ENCODE results near the gene ACTR8. TPM values are rescaled to one million over a fixed set of nuclear protein-coding genes. Genes with fewer than 3 reads are reported as not detected.
A peak's percentile ranks its signal among the peaks of the same experiment; 100 is the strongest.

The ACTR8 gene
- total and polyA plus RNA-seq, 2 of the 13 experiments (the other 11 are each of a cell fraction or from before 2014, with no cell fraction given), result 15.5 to 29.0 TPM

DNA sequence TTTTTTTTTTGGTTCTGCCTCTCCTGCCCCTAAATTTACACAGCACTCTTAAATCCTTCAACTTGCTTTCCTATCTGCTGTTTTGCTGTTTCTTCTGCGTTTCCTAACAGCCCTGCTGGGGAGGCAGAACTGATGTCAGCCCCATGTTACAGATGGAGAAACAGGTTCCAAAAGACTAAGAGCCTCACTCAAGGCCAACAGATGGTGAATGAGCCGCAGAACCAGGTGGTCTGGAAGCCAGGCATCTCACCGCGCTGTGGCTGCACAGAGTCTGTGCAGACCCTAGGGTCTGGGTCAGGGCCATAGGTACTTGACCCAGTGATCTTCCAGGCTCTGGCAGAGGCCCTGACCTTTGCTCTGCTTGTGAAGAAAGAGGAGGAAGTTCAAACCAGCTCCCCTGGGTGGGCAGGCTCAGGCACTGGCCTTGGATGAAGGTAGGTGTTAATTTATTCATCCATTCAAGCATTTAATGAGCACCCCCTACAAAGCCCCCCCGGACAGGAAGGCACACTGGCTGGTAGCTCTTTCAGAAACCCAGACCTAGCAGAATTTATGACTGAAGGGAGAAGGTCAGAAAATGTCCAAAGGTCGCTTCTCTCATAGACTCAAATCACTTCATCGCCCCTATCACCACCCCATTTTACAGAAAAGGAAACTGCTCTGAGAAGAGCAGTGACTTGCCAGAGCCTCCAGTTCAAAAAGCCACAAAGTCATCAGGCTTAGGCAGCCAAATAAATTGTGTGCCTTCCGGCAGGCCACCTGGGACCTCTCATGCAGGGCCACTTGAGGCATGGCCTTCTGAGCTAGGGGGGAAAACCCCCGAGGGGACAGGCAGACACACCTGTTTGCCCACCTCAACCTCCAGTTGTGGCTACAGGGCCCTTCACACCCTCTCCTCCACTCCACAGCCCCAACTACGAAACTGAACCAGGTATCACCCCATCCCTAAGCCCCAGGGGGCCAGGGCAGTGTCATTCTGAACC is 38.5 kb downstream of the ACTR8 start (continued):
- no peak for TF ChIP-seq ZNF468 (CRISPR knock-in tag; IDR thresholded peaks at IDR 0.05)
- no peak for TF ChIP-seq NFIB (CRISPR knock-in tag; IDR thresholded peaks at IDR 0.05; ENCODE audit: borderline replicate concordance)
- no peak for TF ChIP-seq PHF20 (CRISPR knock-in tag; IDR thresholded peaks at IDR 0.05)
- TF ChIP-seq ZNF160 (CRISPR knock-in tag; IDR thresholded peaks at IDR 0.05), result no peak
- TF ChIP-seq NR2F6 (IDR thresholded peaks at IDR 0.05), result peak; percentile 91
- TF ChIP-seq NR2F6 (CRISPR knock-in tag; IDR thresholded peaks at IDR 0.05), result peak; percentile 96
- TF ChIP-seq U2AF1 (optimal IDR thresholded peaks at IDR 0.05; ENCODE audit: low read depth, low read length), result no peak
- TF ChIP-seq, protein P1, sequence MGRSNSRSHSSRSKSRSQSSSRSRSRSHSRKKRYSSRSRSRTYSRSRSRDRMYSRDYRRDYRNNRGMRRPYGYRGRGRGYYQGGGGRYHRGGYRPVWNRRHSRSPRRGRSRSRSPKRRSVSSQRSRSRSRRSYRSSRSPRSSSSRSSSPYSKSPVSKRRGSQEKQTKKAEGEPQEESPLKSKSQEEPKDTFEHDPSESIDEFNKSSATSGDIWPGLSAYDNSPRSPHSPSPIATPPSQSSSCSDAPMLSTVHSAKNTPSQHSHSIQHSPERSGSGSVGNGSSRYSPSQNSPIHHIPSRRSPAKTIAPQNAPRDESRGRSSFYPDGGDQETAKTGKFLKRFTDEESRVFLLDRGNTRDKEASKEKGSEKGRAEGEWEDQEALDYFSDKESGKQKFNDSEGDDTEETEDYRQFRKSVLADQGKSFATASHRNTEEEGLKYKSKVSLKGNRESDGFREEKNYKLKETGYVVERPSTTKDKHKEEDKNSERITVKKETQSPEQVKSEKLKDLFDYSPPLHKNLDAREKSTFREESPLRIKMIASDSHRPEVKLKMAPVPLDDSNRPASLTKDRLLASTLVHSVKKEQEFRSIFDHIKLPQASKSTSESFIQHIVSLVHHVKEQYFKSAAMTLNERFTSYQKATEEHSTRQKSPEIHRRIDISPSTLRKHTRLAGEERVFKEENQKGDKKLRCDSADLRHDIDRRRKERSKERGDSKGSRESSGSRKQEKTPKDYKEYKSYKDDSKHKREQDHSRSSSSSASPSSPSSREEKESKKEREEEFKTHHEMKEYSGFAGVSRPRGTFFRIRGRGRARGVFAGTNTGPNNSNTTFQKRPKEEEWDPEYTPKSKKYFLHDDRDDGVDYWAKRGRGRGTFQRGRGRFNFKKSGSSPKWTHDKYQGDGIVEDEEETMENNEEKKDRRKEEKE (IDR thresholded peaks at IDR 0.05), result no peak
- TF ChIP-seq ZNF550 (CRISPR knock-in tag; IDR thresholded peaks at IDR 0.05; ENCODE audit: borderline replicate concordance), result no peak
- TF ChIP-seq, protein P2, sequence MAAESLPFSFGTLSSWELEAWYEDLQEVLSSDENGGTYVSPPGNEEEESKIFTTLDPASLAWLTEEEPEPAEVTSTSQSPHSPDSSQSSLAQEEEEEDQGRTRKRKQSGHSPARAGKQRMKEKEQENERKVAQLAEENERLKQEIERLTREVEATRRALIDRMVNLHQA (CRISPR knock-in tag; IDR thresholded peaks at IDR 0.05), result no peak
- TF ChIP-seq KLF13 (CRISPR knock-in tag; IDR thresholded peaks at IDR 0.05), result no peak
- peak; percentile 25; the same call in 1 of the 2 replicates for TF ChIP-seq ZNF431 (CRISPR knock-in tag; IDR thresholded peaks at IDR 0.05; ENCODE audit: borderline replicate concordance, low read depth)
- TF ChIP-seq DR1 (CRISPR knock-in tag; IDR thresholded peaks at IDR 0.05), result no peak
- TF ChIP-seq MZF1 (CRISPR knock-in tag; IDR thresholded peaks at IDR 0.05; ENCODE audit: borderline replicate concordance), result no peak
- peak; percentile 76 for TF ChIP-seq MED1 (CRISPR knock-in tag; IDR thresholded peaks at IDR 0.05)
- TF ChIP-seq ZZZ3 (CRISPR knock-in tag; IDR thresholded peaks at IDR 0.05; ENCODE audit: borderline replicate concordance), result no peak; the same call in 1 of the 2 replicates
- TF ChIP-seq RXRB (CRISPR knock-in tag; IDR thresholded peaks at IDR 0.05; ENCODE audit: borderline replicate concordance), result peak; percentile 90
- TF ChIP-seq RNF2 (conservative IDR thresholded peaks at IDR 0.05; ENCODE audit: low read depth), result no peak
- peak; percentile 64; the same call in 1 of the 2 replicates for TF ChIP-seq TP53 (CRISPR knock-in tag; conservative IDR thresholded peaks at IDR 0.05)
- TF ChIP-seq EED (CRISPR knock-in tag; IDR thresholded peaks at IDR 0.05), result 0 out of 2 replicates have a peak, but pooled peaks have one; percentile 16
- peak; percentile 68 for TF ChIP-seq ETV5 (CRISPR knock-in tag; IDR thresholded peaks at IDR 0.05; ENCODE audit: borderline replicate concordance)
- TF ChIP-seq, protein P3, sequence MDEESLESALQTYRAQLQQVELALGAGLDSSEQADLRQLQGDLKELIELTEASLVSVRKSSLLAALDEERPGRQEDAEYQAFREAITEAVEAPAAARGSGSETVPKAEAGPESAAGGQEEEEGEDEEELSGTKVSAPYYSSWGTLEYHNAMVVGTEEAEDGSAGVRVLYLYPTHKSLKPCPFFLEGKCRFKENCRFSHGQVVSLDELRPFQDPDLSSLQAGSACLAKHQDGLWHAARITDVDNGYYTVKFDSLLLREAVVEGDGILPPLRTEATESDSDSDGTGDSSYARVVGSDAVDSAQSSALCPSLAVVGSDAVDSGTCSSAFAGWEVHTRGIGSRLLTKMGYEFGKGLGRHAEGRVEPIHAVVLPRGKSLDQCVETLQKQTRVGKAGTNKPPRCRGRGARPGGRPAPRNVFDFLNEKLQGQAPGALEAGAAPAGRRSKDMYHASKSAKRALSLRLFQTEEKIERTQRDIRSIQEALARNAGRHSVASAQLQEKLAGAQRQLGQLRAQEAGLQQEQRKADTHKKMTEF (CRISPR knock-in tag; IDR thresholded peaks at IDR 0.05), result 0 out of 2 replicates have a peak, but pooled peaks have one; percentile 29
- no peak for TF ChIP-seq ZNF543 (CRISPR knock-in tag; IDR thresholded peaks at IDR 0.05)
- no peak for TF ChIP-seq ZNF552 (CRISPR knock-in tag; IDR thresholded peaks at IDR 0.05; ENCODE audit: borderline replicate concordance)
- no peak; the same call in 1 of the 2 replicates for TF ChIP-seq GATAD2A (CRISPR knock-in tag; IDR thresholded peaks at IDR 0.05)
- no peak for TF ChIP-seq CENPT (CRISPR knock-in tag; IDR thresholded peaks at IDR 0.05; ENCODE audit: low read depth)
- TF ChIP-seq EZH2 (conservative IDR thresholded peaks at IDR 0.05; ENCODE audit: low read depth, low read length), result no peak

Measured in HepG2 (cell line).